HG02678 (cell line): ENCODE results near the gene TPTE2.
A peak's percentile ranks its signal among the peaks of the same experiment; 100 is the strongest.
"Not testable (repeated sequence)": the region's sequence is repeated elsewhere in the genome, so short reads cannot be mapped to it uniquely, and the experiment has no call there.

Source experiments
- ATAC-seq: cut with Tn5 transposase; IDR thresholded peaks from one replicate; pipeline ENCODE4 v1.9.1; 2021; ENCODE audit warnings: mild to moderate bottlenecking, moderate library complexity; ENCODE audit not compliant: unreplicated experiment

The TPTE2 gene

DNA sequence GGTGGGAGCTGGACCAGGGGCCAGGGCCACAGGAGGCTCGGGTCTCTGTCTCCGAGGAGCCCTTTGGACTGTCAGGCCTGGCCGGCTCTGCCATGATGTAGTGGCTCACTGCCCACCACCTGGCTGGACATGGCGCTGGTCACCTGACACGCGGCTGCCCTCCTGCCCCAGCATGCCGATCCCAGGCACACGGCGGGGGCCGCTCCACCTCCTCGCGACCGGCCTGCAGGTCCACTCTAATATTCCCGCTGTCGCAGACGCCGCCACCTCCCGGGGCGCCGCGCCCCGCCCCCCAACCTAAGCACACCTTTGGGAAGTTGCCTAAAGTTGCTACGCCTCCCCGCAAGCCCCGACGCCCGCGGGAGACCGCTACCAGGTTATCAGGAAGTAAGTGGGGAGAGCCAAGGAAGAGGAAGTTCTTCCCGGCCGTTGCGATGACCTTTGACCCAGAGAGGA, at the start of gene TPTE2:
Gene TPTE2, minus strand, starts transcription at position 406 of the 456 bp plus-strand sequence. CDS start 58,298 bp downstream, outside the sequence.
- ATAC-seq, result not testable (repeated sequence)

- no peak for ATAC-seq
Measured at GRCh38 chr13:19607523-19608078, 46.3 kb upstream of the TPTE2 start.

GRCh38 chr13:19606737-19607136, 45.4 kb upstream of the TPTE2 start:
- ATAC-seq, result no peak

GRCh38 chr13:19606152-19606551, 44.8 kb upstream of the TPTE2 start:
- no peak for ATAC-seq

- ATAC-seq, result no peak
Measured at GRCh38 chr13:19605161-19605955, 44.0 kb upstream of the TPTE2 start.

DNA sequence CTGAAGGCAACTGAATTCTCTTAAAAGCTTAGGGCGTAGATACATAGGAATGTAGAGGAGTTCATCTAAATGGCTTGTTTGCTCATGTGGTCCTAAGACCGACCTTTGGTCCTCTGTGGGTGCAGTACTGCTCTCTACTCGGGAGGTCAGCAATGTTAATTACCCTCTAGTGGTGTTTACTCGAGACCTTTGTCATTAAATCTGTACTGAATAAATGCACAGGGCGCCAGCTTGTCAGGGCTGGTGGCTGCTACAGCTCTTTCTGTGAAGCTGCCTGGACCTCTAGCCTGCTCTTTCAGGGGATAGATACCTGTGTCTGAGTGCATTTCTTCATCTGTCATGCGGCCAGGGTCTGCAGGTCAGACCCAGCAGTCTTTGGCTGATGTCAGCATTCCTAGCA, 43.0 kb upstream of the TPTE2 start:
- ATAC-seq, result no peak

GRCh38 chr13:19601749-19602725, 40.7 kb upstream of the TPTE2 start:
- ATAC-seq, result peak; percentile 91

- ATAC-seq, result no peak
Measured at GRCh38 chr13:19597523-19597922, 36.2 kb upstream of the TPTE2 start.

DNA sequence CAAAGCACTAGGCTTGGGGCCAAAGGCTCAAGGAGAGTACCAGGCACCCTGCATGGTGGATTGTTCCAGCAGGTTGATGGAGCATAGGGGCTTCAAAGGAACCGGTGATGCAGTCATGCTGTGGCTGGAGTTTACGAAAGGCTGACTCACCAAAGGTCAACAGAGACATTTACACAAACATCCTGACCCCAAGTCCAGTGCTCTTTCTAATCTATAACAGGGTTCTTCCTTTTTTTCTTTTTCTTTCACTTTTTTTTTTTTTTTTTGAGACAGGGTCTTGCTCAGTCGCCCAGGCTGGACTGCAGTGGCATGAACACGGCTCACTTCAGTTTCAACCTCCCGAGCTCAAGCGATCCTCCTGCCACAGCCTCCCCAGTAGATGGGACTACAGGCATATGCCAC, 35.6 kb upstream of the TPTE2 start:
- no peak for ATAC-seq

- no peak for ATAC-seq
Measured at GRCh38 chr13:19596086-19596485, 34.8 kb upstream of the TPTE2 start.

- ATAC-seq, result no peak
Measured at GRCh38 chr13:19592657-19593180, 31.4 kb upstream of the TPTE2 start.

DNA sequence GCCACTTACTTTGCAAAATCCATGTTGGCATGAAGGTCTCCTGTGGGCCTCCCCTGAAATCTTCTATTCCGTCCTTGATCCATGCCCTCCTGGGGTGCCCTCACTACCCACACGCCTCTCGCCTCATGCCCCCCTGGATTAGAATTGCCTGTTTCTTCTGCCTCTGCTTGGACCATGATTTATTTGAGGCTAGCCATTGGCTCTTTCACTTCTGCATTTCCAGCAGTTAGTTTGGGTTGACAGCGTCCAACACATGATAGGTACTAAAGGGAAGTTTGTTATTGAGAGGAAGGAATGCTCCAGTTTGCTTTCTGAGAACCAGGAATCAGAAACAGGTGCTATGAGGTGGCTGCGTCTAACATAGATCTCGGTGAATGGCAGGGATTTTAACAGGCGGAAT, 30.5 kb upstream of the TPTE2 start:
- ATAC-seq, result no peak

GRCh38 chr13:19590423-19590822, 29.1 kb upstream of the TPTE2 start:
- ATAC-seq, result no peak

GRCh38 chr13:19589312-19589711, 28.0 kb upstream of the TPTE2 start:
- ATAC-seq, result no peak

- peak; percentile 72 for ATAC-seq
Measured at GRCh38 chr13:19587635-19588300, 26.4 kb upstream of the TPTE2 start.

- ATAC-seq, result peak; percentile 80
Measured at GRCh38 chr13:19586904-19587634, 25.7 kb upstream of the TPTE2 start.

DNA sequence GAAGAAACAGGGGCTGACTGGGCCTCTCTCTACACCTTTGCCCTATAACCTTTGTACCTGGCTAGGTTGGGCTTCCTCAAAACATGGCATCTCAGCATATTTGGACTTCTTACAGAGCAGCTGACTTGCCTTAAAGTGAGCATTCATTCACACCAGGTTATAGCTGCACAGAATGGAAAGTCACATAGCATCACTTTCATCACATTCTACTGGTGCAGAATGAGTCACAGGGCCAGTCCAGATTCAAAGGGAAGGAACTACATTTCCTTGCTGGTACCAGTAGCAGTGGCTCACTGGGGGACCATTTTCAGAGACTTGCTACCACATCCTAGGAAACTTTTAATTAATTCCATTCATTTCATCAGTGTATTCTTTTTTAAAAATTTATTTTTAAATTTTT, 20.3 kb upstream of the TPTE2 start:
- ATAC-seq, result no peak

GRCh38 chr13:19575230-19575629, 13.9 kb upstream of the TPTE2 start:
- ATAC-seq, result no peak

GRCh38 chr13:19573120-19573716, 11.9 kb upstream of the TPTE2 start:
- peak; percentile 60 for ATAC-seq
